Sigmoid colon (tissue), 7 donors: ENCODE measurements around the gene SLC44A1. TPM values are rescaled to one million over a fixed set of nuclear protein-coding genes. Genes with fewer than 3 reads are reported as not detected.

Experiments used
- DNase-seq: peaks from one replicate; pipeline ENCODE4 v3.0.0-alpha.2; 2019
- H3K27ac ChIP-seq, 4 donors: fragments of 200-600 bp; sonication (generic); one replicate each; pipeline ENCODE4 v1.5.1; 2016 to 2019; ENCODE audit warnings: mild to moderate bottlenecking in 1 of 4
- H3K27me3 ChIP-seq, 3 donors: fragments of 200-600 bp; sonication (generic); one replicate each; pipeline ENCODE4 v1.5.1; 2019; ENCODE audit warnings: mild to moderate bottlenecking in 1 of 3
- H3K36me3 ChIP-seq, 4 donors: fragments of 200-600 bp; sonication (generic); one replicate each; pipeline ENCODE4 v1.5.1; 2016 to 2019
- H3K4me1 ChIP-seq, 4 donors: fragments of 200-600 bp; sonication (generic); one replicate each; pipeline ENCODE4 v1.5.1; 2017 to 2019
- H3K4me3 ChIP-seq, 4 donors: fragments of 200-600 bp; sonication (generic); one replicate each; pipeline ENCODE4 v1.5.1; 2017 to 2019; ENCODE audit warnings: mild to moderate bottlenecking in 2 of 4, moderate library complexity in 1 of 4
- H3K9me3 ChIP-seq, 4 donors: fragments of 200-600 bp in 3 of 4; sonication (generic) in 3 of 4; one replicate each; pipeline versions ENCODE4 v1.5.1 to v1.6.1; 2013 to 2019
- EP300 ChIP-seq, 4 donors: sonication (generic); formaldehyde crosslinking; IDR thresholded peaks; one replicate each; pipeline ENCODE4 v1.6.1; 2017; ENCODE audit warnings: antibody characterized with exemption in 4 of 4
- POLR2A ChIP-seq, 2 donors: fragments of 450-650 bp; IDR thresholded peaks; one replicate each; pipeline ENCODE4 v1.6.1; 2016; ENCODE audit warnings: antibody characterized with exemption in 2 of 2, mild to moderate bottlenecking in 2 of 2, moderate library complexity in 2 of 2
- POLR2AphosphoS5 ChIP-seq, 4 donors: sonication (generic); formaldehyde crosslinking; IDR thresholded peaks; one replicate each; pipeline ENCODE4 v1.6.1; 2017; ENCODE audit warnings: antibody characterized with exemption in 4 of 4
- WGBS, 2 donors: extraction: QIAGEN DNeasy Blood & Tissue Kit; methylation state at CpG; one replicate each; pipeline ENCODE4 v1.1.7; 2013; 5-methylcytosine and 5-hydroxymethylcytosine counted together
- intact Hi-C: fragments of 100-400 bp; cut with DNase I; formaldehyde crosslinking; loops from one replicate; pipeline ENCODE4 v1.15.1; 2023
- polyA plus RNA-seq, 3 donors: library from polyadenylated mRNA; stranded (reverse); fragments of 200-250 nt; gene quantifications; one replicate each; pipeline ENCODE4 v1.2.3, GENCODE V29; 2013
- total RNA-seq, 4 donors: library from RNA; depleted of rRNA; stranded (reverse); fragments of >200 nt; gene quantifications; one replicate each; pipeline ENCODE4 v1.1.0, GENCODE V29; 2016
- TF ChIP-seq, protein P1 (sequence below), 4 experiments: fragments of 450-650 bp in 3 of 4; fragments of 200-600 bp in 1 of 4; IDR thresholded peaks; one replicate each; pipeline ENCODE4 v1.5.1; 2016 to 2019; ENCODE audit warnings: antibody characterized with exemption in 4 of 4, mild to moderate bottlenecking in 3 of 4, moderate library complexity in 2 of 4
- donor health status: healthy with polysubstance abuse.
- donor health status: Bipolar disorder and iron deficiency.
- donor health status: healthy.

SLC44A1 gene
- total and polyA plus RNA-seq, 7 donors = 11.4 to 35.4 (median 25.2) TPM

DNA sequence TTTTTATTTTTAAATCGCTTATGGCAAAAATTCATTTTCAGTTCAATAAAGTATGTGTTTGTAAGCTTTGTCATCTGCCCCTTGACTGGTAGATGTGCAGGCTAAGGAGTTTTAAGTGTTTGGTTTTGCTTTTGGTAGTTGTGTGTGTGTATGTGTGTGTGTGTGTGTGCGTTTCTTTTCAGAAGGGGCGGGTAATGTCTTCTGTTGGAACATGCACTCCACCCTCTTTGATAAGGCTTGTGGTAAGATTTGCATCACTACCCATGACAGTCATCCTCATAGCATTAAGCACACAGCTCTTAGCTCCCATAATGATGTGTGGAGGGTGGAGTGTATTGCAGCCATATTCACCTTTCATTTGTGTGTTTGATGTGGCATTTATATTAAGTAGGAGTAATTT lies 111.3 kb downstream of the SLC44A1 start:
- Histone ChIP-seq H3K9me3 (no peaks in the 10 kb centered on the region), H3K4me1 (no peaks in the 10 kb centered on the region), H3K36me3 (no peaks in the 10 kb centered on the region), H3K27me3 (no peaks in the 10 kb centered on the region), H3K4me3 (no peak overlapping the region), H3K27ac (no peak overlapping the region)
- intact Hi-C loops = no loop called here
- WGBS, 2 donors = 65 to 70% methylated on average over 3 of the region's 3 CpGs
- TF ChIP-seq POLR2A (IDR thresholded peaks at IDR 0.05) = no peak
- TF ChIP-seq, protein P1, sequence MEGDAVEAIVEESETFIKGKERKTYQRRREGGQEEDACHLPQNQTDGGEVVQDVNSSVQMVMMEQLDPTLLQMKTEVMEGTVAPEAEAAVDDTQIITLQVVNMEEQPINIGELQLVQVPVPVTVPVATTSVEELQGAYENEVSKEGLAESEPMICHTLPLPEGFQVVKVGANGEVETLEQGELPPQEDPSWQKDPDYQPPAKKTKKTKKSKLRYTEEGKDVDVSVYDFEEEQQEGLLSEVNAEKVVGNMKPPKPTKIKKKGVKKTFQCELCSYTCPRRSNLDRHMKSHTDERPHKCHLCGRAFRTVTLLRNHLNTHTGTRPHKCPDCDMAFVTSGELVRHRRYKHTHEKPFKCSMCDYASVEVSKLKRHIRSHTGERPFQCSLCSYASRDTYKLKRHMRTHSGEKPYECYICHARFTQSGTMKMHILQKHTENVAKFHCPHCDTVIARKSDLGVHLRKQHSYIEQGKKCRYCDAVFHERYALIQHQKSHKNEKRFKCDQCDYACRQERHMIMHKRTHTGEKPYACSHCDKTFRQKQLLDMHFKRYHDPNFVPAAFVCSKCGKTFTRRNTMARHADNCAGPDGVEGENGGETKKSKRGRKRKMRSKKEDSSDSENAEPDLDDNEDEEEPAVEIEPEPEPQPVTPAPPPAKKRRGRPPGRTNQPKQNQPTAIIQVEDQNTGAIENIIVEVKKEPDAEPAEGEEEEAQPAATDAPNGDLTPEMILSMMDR (IDR thresholded peaks at IDR 0.05) = no peak
- no peak for TF ChIP-seq POLR2AphosphoS5 (IDR thresholded peaks at IDR 0.05)
- TF ChIP-seq EP300 (IDR thresholded peaks at IDR 0.05) = no peak
- DNase-seq = no peak

DNA sequence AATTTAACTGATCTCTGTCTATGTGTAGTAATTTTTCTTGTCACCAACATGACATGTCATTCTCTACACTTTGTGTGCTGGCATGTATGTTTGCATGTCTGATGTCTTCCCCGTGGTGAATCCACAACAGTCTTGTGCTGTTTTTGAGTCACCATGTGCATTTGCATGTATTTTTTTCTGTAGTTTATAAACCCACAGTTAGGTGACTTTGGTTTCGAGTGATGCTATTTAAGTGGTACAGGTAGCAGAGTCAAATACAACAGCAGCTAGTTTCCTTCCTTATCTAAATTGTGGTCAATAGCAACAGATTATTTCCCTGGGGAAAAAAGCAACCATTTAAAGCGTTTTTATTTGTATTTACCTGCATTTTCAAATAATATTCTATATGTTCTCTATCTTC lies 113.5 kb downstream of the SLC44A1 start:
- intact Hi-C loops = no loop called here
- Histone ChIP-seq H3K9me3 (no peaks in the 10 kb centered on the region), H3K36me3 (peaks cover 0 to 19% (median 0%) of the 10 kb centered on the region in 4 donors), H3K4me1 (no peaks in the 10 kb centered on the region), H3K27ac (no peak overlapping the region), H3K27me3 (no peaks in the 10 kb centered on the region), H3K4me3 (no peak overlapping the region)
- WGBS, 2 donors = 68 to 80% methylated on average over 3 of the region's 3 CpGs
- DNase-seq = no peak
- no peak for TF ChIP-seq POLR2A (IDR thresholded peaks at IDR 0.05)
- no peak for TF ChIP-seq POLR2AphosphoS5 (IDR thresholded peaks at IDR 0.05)
- TF ChIP-seq EP300 (IDR thresholded peaks at IDR 0.05) = no peak
- TF ChIP-seq, protein P1 (IDR thresholded peaks at IDR 0.05) = no peak

DNA sequence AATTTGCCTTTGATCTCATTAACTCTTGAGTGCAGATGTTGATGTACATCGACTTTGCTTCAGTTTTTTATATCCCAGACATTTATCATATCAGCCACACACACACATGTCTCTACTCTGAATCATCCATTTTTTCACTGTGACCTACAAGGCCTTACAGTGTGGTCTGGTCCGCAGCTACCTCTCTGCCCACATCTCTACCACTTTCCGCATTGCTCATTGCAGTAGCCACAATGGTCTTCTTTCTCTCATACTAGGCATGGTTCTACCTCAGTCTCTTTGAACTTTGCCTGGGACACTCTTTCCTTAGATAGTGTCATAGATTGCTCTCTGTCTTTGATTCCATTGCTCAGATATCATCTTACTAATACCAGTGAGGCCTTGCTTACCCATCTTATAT lies 115.4 kb downstream of the SLC44A1 start:
- no peak overlapping the region for H3K27ac ChIP-seq
- DNase-seq = no peak
- peaks cover 0 to 32% (median 3%) of the 10 kb centered on the region in 4 donors for H3K36me3 ChIP-seq
- intact Hi-C loops = no loop called here
- no peaks in the 10 kb centered on the region for H3K27me3 ChIP-seq
- no peak for TF ChIP-seq POLR2AphosphoS5 (IDR thresholded peaks at IDR 0.05)
- no peak for TF ChIP-seq EP300 (IDR thresholded peaks at IDR 0.05)
- TF ChIP-seq, protein P1 (IDR thresholded peaks at IDR 0.05) = no peak
- TF ChIP-seq POLR2A (IDR thresholded peaks at IDR 0.05) = no peak
- H3K9me3 ChIP-seq = no peaks in the 10 kb centered on the region
- H3K4me3 ChIP-seq = no peak overlapping the region
- H3K4me1 ChIP-seq = no peaks in the 10 kb centered on the region
- 82 to 92% methylated on average over 3 of the region's 3 CpGs for WGBS, 2 donors

DNA sequence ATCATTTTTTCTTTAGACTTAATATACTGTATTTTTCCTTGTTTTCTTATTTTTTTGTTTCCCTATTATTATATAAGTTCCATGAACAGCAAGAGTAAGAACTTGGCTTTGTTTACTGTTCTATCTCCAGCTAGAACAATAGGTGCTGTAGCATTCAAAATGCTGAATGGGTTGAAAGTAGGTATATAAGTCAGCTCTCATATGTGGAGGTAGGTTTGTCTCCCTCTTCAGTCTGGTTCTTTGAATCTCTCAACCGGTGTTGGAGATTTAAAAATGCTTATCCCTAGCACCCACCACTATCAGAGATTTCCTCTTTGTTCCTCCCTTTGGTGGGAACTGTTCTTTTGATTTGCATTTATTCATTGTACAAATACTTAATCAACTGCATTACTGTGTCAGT lies 115.9 kb downstream of the SLC44A1 start:
- intact Hi-C loops = no loop called here
- WGBS, 2 donors = 80 to 81% methylated on average over 1 of the region's 1 CpG
- no peak overlapping the region for H3K27ac ChIP-seq

More for the DNA sequence above, 115.9 kb downstream of the SLC44A1 start:
- Histone ChIP-seq H3K9me3 (no peaks in the 10 kb centered on the region), H3K27me3 (no peaks in the 10 kb centered on the region), H3K4me3 (no peak overlapping the region), H3K4me1 (no peaks in the 10 kb centered on the region), H3K36me3 (peaks cover 0 to 32% (median 3%) of the 10 kb centered on the region in 4 donors)
- no peak for DNase-seq
- TF ChIP-seq EP300 (IDR thresholded peaks at IDR 0.05) = no peak
- no peak for TF ChIP-seq POLR2AphosphoS5 (IDR thresholded peaks at IDR 0.05)
- TF ChIP-seq, protein P1 (IDR thresholded peaks at IDR 0.05) = no peak
- TF ChIP-seq POLR2A (IDR thresholded peaks at IDR 0.05) = no peak
